ENCODE data around the gene RAB8B.

DNA sequence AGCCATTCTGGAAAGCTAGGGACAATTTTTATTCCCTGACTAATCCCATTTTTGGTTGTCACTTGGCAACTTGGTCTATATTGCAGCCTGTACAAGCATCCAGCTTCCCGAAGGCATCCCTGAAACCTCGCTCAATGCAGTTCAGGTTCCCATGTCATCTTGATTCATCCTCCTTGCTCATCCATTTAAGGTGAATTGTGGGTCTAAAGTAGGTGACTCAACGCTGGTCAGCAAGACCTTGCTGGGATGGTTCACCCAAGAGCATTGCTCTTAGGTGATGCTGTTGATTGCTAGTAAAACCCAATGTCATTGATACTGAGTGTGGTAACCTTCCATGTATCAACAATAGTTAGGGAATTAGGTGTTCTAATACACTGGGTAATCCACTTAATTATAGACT is 13.1 kb upstream of the RAB8B start:
- TF ChIP-seq POLR2A (IDR thresholded peaks at IDR 0.05; ENCODE audit: extremely low read depth, insufficient read length) (no peak), MYC (IDR thresholded peaks at IDR 0.05; ENCODE audit: low read depth, low read length) (no peak)
- TF ChIP-seq, protein P1, sequence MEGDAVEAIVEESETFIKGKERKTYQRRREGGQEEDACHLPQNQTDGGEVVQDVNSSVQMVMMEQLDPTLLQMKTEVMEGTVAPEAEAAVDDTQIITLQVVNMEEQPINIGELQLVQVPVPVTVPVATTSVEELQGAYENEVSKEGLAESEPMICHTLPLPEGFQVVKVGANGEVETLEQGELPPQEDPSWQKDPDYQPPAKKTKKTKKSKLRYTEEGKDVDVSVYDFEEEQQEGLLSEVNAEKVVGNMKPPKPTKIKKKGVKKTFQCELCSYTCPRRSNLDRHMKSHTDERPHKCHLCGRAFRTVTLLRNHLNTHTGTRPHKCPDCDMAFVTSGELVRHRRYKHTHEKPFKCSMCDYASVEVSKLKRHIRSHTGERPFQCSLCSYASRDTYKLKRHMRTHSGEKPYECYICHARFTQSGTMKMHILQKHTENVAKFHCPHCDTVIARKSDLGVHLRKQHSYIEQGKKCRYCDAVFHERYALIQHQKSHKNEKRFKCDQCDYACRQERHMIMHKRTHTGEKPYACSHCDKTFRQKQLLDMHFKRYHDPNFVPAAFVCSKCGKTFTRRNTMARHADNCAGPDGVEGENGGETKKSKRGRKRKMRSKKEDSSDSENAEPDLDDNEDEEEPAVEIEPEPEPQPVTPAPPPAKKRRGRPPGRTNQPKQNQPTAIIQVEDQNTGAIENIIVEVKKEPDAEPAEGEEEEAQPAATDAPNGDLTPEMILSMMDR (IDR thresholded peaks at IDR 0.05; ENCODE audit: low read depth, low read length): no peak
- TF ChIP-seq, protein P2, sequence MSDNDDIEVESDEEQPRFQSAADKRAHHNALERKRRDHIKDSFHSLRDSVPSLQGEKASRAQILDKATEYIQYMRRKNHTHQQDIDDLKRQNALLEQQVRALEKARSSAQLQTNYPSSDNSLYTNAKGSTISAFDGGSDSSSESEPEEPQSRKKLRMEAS (IDR thresholded peaks at IDR 0.05; ENCODE audit: low read depth, low read length): no peak

Measured in NB4 (cell line).